GM19452 (cell line): ENCODE measurements around the gene ANKRD9.
"Not testable (repeated sequence)": the region's sequence is repeated elsewhere in the genome, so short reads cannot be mapped to it uniquely, and the experiment has no call there.

ENCODE experiments used
- ATAC-seq: cut with Tn5 transposase; IDR thresholded peaks from one replicate; pipeline ENCODE4 v1.9.1; 2021; ENCODE audit not compliant: unreplicated experiment

The ANKRD9 gene

GRCh38 chr14:102538602-102539543 lies 29.3 kb upstream of the ANKRD9 start:
- ATAC-seq = no peak

- ATAC-seq = no peak
Observed at GRCh38 chr14:102537981-102538601, 28.5 kb upstream of the ANKRD9 start.

GRCh38 chr14:102532204-102532658 lies 22.7 kb upstream of the ANKRD9 start:
- no peak for ATAC-seq

- ATAC-seq = no peak
Observed at GRCh38 chr14:102530828-102531478, 21.4 kb upstream of the ANKRD9 start.

- no peak for ATAC-seq
Observed at GRCh38 chr14:102528431-102529170, 19.0 kb upstream of the ANKRD9 start.

- ATAC-seq = no peak
Observed at GRCh38 chr14:102525929-102526497, 16.4 kb upstream of the ANKRD9 start.

GRCh38 chr14:102525219-102525928 lies 15.8 kb upstream of the ANKRD9 start:
- ATAC-seq = peak; percentile 14

GRCh38 chr14:102524451-102525218 lies 15.1 kb upstream of the ANKRD9 start:
- peak; percentile 96 for ATAC-seq

- no peak for ATAC-seq
Observed at GRCh38 chr14:102523569-102524450, 14.2 kb upstream of the ANKRD9 start.

- no peak for ATAC-seq
Observed at GRCh38 chr14:102523200-102523568, 13.6 kb upstream of the ANKRD9 start.

GRCh38 chr14:102519709-102520108 lies 10.1 kb upstream of the ANKRD9 start:
- not testable (repeated sequence) for ATAC-seq

- ATAC-seq = no peak
Observed at GRCh38 chr14:102518063-102518648, 8.6 kb upstream of the ANKRD9 start.

- no peak for ATAC-seq
Observed at GRCh38 chr14:102517392-102518062, 8.0 kb upstream of the ANKRD9 start.

GRCh38 chr14:102516531-102517391 lies 7.2 kb upstream of the ANKRD9 start:
- ATAC-seq = no peak

GRCh38 chr14:102514987-102515733 lies 5.6 kb upstream of the ANKRD9 start:
- ATAC-seq = no peak
